Kidney (tissue), 14 donors: ENCODE measurements around the gene STN1. TPM values are rescaled to one million over a fixed set of nuclear protein-coding genes. Genes with fewer than 3 reads are reported as not detected.

Experiments used
- DNase-seq, 5 donors: peaks; one replicate each; pipeline ENCODE4 v3.0.0-alpha.2; 2013 to 2020
- FAIRE-seq: peaks from 2 replicates; lab custom pipeline; 2012; peaks lifted over from hg19 to GRCh38; lab: Jason Lieb, UNC
- H3K27ac ChIP-seq, 2 donors: one replicate each; pipeline ENCODE4 v1.7.0; 2013; ENCODE audit warnings: low read depth in 2 of 2, low read length in 2 of 2, inconsistent platforms in 1 of 2
- H3K27me3 ChIP-seq: one replicate; pipeline ENCODE4 v1.7.1; 2013; ENCODE audit warnings: low read length, inconsistent platforms; ENCODE audit not compliant: control insufficient read depth, insufficient read depth
- H3K36me3 ChIP-seq, 3 donors: one replicate each; pipeline versions ENCODE4 v1.7.0 to v1.7.1; 2013; ENCODE audit warnings: low read length in 3 of 3, control low read depth in 1 of 3, inconsistent platforms in 1 of 3; ENCODE audit not compliant: insufficient read depth in 3 of 3, control insufficient read depth in 2 of 3
- H3K4me1 ChIP-seq, 3 donors: one replicate each; pipeline versions ENCODE4 v1.7.0 to v1.7.1; 2013; ENCODE audit warnings: low read length in 3 of 3, inconsistent platforms in 1 of 3, low read depth in 1 of 3; ENCODE audit not compliant: control insufficient read depth in 2 of 3, insufficient read depth in 2 of 3
- H3K4me3 ChIP-seq, 3 donors: one replicate each; pipeline versions ENCODE4 v1.7.0 to v1.8.1; 2013; ENCODE audit warnings: low read length in 3 of 3, control low read depth in 1 of 3, inconsistent platforms in 1 of 3
- H3K9ac ChIP-seq, 3 donors: one replicate each; pipeline versions ENCODE4 v1.7.0 to v1.7.1; 2013; ENCODE audit warnings: low read length in 3 of 3, control low read depth in 1 of 3, inconsistent platforms in 1 of 3
- H3K9me3 ChIP-seq, 3 donors: one replicate each; pipeline versions ENCODE4 v1.7.0 to v1.7.1; 2013; ENCODE audit warnings: low read length in 3 of 3, control low read depth in 1 of 3, inconsistent platforms in 1 of 3; ENCODE audit not compliant: control insufficient read depth in 2 of 3, insufficient read depth in 1 of 3
- intact Hi-C: fragments of 100-400 bp; cut with DNase I; formaldehyde crosslinking; loops from one replicate; pipeline ENCODE4 v1.11.1; 2022
- polyA plus RNA-seq: library from polyadenylated mRNA; stranded (reverse); fragments of 350-450 nt; fragmentation: Illumina TruSeq; extraction: RNeasy Lipid Tissue Mini Kit (QIAGEN cat#74804); gene quantifications from one replicate; pipeline ENCODE4 v1.2.3, GENCODE V29; 2014; ENCODE audit warnings: low read depth, low replicate concordance; ENCODE audit not compliant: insufficient read depth
- total RNA-seq: library from RNA; stranded (reverse); fragmentation: NEBNext Ultra II Directional; extraction: Animal tissue kit (Norgen Biotek cat#: 25700); gene quantifications from one replicate; pipeline ENCODE4 v1.2.1, GENCODE V29; 2021
- TF ChIP-seq, protein P1 (sequence below): IDR thresholded peaks from 3 replicates; pipeline ENCODE4 v1.5.1; 2012; ENCODE audit warnings: mild to moderate bottlenecking, moderate library complexity, borderline replicate concordance; ENCODE audit not compliant: insufficient read depth; ENCODE audit errors: extremely low read depth
- donor health status: control.
- donor health status: control.
- donor health status: control.
- donor health status: control.
- donor health status: control.
- donor health status: DM: yes; HTN: yes; CAD: no.
- donor health status: Normal renal cell carcinoma (clear cell type).

The STN1 gene
- total and polyA plus RNA-seq, 2 donors from 2014 or later, result 29.4 to 30.1 TPM

- Histone ChIP-seq H3K9ac (no peak overlapping the region), H3K27ac (no peak overlapping the region), H3K36me3 (no peaks in the 10 kb centered on the region), H3K4me1 (no peaks in the 10 kb centered on the region), H3K4me3 (no peak overlapping the region), H3K9me3 (no peaks in the 10 kb centered on the region), H3K27me3 (no peaks in the 10 kb centered on the region)
- TF ChIP-seq, protein P1, sequence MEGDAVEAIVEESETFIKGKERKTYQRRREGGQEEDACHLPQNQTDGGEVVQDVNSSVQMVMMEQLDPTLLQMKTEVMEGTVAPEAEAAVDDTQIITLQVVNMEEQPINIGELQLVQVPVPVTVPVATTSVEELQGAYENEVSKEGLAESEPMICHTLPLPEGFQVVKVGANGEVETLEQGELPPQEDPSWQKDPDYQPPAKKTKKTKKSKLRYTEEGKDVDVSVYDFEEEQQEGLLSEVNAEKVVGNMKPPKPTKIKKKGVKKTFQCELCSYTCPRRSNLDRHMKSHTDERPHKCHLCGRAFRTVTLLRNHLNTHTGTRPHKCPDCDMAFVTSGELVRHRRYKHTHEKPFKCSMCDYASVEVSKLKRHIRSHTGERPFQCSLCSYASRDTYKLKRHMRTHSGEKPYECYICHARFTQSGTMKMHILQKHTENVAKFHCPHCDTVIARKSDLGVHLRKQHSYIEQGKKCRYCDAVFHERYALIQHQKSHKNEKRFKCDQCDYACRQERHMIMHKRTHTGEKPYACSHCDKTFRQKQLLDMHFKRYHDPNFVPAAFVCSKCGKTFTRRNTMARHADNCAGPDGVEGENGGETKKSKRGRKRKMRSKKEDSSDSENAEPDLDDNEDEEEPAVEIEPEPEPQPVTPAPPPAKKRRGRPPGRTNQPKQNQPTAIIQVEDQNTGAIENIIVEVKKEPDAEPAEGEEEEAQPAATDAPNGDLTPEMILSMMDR, result no peak
- no peak for FAIRE-seq
- intact Hi-C loops, result no loop called here
- no peak for DNase-seq
Observed at GRCh38 chr10:103954543-103954942, 36.6 kb upstream of the STN1 start.

GRCh38 chr10:103951942-103952341 lies 34.0 kb upstream of the STN1 start:
- H3K4me1 ChIP-seq, result no peaks in the 10 kb centered on the region
- H3K27me3 ChIP-seq, result no peaks in the 10 kb centered on the region
- no peak overlapping the region for H3K4me3 ChIP-seq
- H3K36me3 ChIP-seq, result no peaks in the 10 kb centered on the region
- no peaks in the 10 kb centered on the region for H3K9me3 ChIP-seq
- TF ChIP-seq, protein P1, result no peak
- no peak overlapping the region for H3K9ac ChIP-seq
- DNase-seq (no peak), FAIRE-seq (no peak)
- H3K27ac ChIP-seq, result no peak overlapping the region
- intact Hi-C loops, result no loop called here

DNA sequence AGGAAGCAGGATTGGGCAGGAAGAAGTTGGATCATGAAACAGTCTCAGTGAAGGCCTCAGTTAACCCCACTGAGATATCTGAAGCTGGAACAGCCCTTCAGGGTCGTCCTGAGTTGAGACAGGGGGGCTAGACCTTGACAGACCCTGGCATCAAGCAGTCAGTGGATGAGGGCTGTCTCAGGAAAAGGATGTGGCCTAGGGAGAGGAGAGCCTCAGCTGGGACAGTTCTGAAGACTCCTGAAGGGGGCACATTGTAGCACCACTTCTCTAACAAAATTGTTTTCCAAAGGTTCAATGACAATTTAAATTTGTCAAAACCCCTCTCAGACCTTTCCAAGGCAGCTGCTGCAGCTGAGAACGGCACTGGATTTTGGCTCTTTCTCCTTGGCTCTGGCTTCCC lies 33.2 kb upstream of the STN1 start:
- no peaks in the 10 kb centered on the region for H3K36me3 ChIP-seq
- intact Hi-C loops, result no loop called here
- FAIRE-seq (no peak), DNase-seq (no peak)
- H3K4me3 ChIP-seq, result no peak overlapping the region
- no peaks in the 10 kb centered on the region for H3K9me3 ChIP-seq
- no peak overlapping the region for H3K9ac ChIP-seq
- TF ChIP-seq, protein P1, result no peak
- no peaks in the 10 kb centered on the region for H3K4me1 ChIP-seq
- no peak overlapping the region for H3K27ac ChIP-seq
- no peaks in the 10 kb centered on the region for H3K27me3 ChIP-seq

GRCh38 chr10:103949728-103950127 lies 31.7 kb upstream of the STN1 start:
- H3K9me3 ChIP-seq, result no peaks in the 10 kb centered on the region
- H3K9ac ChIP-seq, result no peak overlapping the region
- DNase-seq (no peak), FAIRE-seq (no peak)
- no peaks in the 10 kb centered on the region for H3K27me3 ChIP-seq
- H3K36me3 ChIP-seq, result no peaks in the 10 kb centered on the region
- H3K4me1 ChIP-seq, result no peaks in the 10 kb centered on the region
- intact Hi-C loops, result no loop called here
- H3K4me3 ChIP-seq, result no peak overlapping the region
- TF ChIP-seq, protein P1, result no peak
- no peak overlapping the region for H3K27ac ChIP-seq
